A673 (cell line): ENCODE measurements around the gene PRR11. TPM values are rescaled to one million over a fixed set of nuclear protein-coding genes. Genes with fewer than 3 reads are reported as not detected.
"Not testable (repeated sequence)": the region's sequence is repeated elsewhere in the genome, so short reads cannot be mapped to it uniquely, and the experiment has no call there.

Experiments used
- BruUV-seq: library from RNA; stranded (reverse); fragments of 400-500 nt; replicated peaks from 2 replicates; lab custom pipeline; 2021; lab: Mats Ljungman, UMichigan
- CTCF ChIA-PET: fragments of 300-600 bp; sonication (Branson Sonifier 250); formaldehyde crosslinking; loops from one replicate; lab custom pipeline; 2022; ENCODE audit warnings: antibody characterized with exemption; lab: Charles Lee
- POLR2A ChIA-PET: fragments of 300-600 bp; sonication (Branson Sonifier 250); formaldehyde crosslinking; loops from one replicate; lab custom pipeline; 2022; ENCODE audit warnings: antibody characterized with exemption; ENCODE audit not compliant: low non-redundant PET; lab: Charles Lee
- DNase-seq: peaks from one replicate; pipeline ENCODE4 v3.0.0-alpha.2; 2015; ENCODE audit warnings: low spot score
- H3K27ac ChIP-seq: fragments of 200-600 bp; sonication (generic); 2 replicates; pipeline ENCODE4 v1.5.1; 2016; ENCODE audit warnings: mixed run types, low read depth, mild to moderate bottlenecking, mixed read lengths, antibody characterized with exemption, low read length; ENCODE audit not compliant: poor library complexity, severe bottlenecking
- H3K27me3 ChIP-seq: fragments of 200-600 bp; sonication (generic); replicated peaks from 2 replicates; pipeline ENCODE4 v1.6.1; 2017; ENCODE audit warnings: mixed run types, low read depth, mild to moderate bottlenecking, mixed read lengths, antibody characterized with exemption, low read length; ENCODE audit not compliant: insufficient read depth, poor library complexity
- H3K36me3 ChIP-seq: fragments of 200-600 bp; sonication (generic); 2 replicates; pipeline ENCODE4 v1.6.1; 2016; ENCODE audit warnings: mixed run types, mild to moderate bottlenecking, mixed read lengths, antibody characterized with exemption, low read length; ENCODE audit not compliant: insufficient read depth, poor library complexity, severe bottlenecking
- H3K4me1 ChIP-seq: fragments of 200-600 bp; sonication (generic); 2 replicates; pipeline ENCODE4 v1.6.1; 2017; ENCODE audit warnings: mixed run types, mild to moderate bottlenecking, mixed read lengths, antibody characterized with exemption, low read length; ENCODE audit not compliant: insufficient read depth, poor library complexity, severe bottlenecking
- H3K4me3 ChIP-seq: fragments of 200-600 bp; sonication (generic); 2 replicates; pipeline ENCODE4 v1.5.1; 2016; ENCODE audit warnings: low read depth, mixed run types, mild to moderate bottlenecking, mixed read lengths, low read length; ENCODE audit not compliant: poor library complexity, severe bottlenecking
- H3K9me3 ChIP-seq: fragments of 200-600 bp; sonication (generic); 2 replicates; pipeline ENCODE4 v1.6.1; 2016; ENCODE audit warnings: mixed run types, low read depth, mild to moderate bottlenecking, mixed read lengths, antibody characterized with exemption, low read length; ENCODE audit not compliant: poor library complexity, severe bottlenecking
- EZH2 ChIP-seq: fragments of 200-600 bp; sonication (generic); IDR thresholded peaks from 2 replicates; pipeline ENCODE4 v1.6.1; 2017; ENCODE audit warnings: borderline replicate concordance, low read depth, mild to moderate bottlenecking, mixed read lengths, antibody characterized with exemption, low read length; ENCODE audit not compliant: poor library complexity, severe bottlenecking
- intact Hi-C: fragments of 100-400 bp; cut with micrococcal nuclease; formaldehyde crosslinking; loops from one replicate; pipeline ENCODE4 v1.10.0; 2022; ENCODE audit not compliant: unreplicated experiment
- total RNA-seq: library from RNA; stranded (reverse); gene quantifications from 2 replicates; pipeline ENCODE4 v1.2.3, GENCODE V29; 2021
- TF ChIP-seq, protein P1 (sequence below): fragments of 300-800, 200-600 bp; sonication (generic); conservative IDR thresholded peaks from 2 replicates; pipeline ENCODE4 v1.5.1; 2017; ENCODE audit warnings: low read depth, mild to moderate bottlenecking, antibody characterized with exemption, low read length, moderate library complexity, mixed read lengths

The PRR11 gene
- total RNA-seq, 1 experiment from 2014 or later: 123 TPM

DNA sequence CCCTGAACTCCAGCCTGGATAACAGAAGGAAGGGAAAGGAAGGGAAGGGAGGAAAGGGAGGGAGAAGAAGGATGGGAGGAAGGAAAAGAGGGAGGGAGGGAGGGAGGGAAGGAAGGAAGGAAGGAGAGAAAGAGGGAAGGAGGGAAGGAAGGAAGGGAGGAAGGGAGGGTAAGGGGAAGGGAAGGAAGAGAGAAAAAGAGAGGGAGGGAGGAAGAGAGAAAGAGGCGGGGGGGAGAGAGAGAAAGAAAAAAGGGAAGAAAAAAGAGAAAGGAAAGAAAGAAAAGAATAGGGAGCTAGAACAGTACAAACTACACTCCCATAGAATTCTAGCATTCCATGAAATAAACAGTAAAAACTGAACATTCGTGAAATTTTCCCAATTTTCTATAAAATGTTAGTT, 25.7 kb upstream of the PRR11 start:
- no peaks in the 10 kb centered on the region for H3K4me1 ChIP-seq
- CTCF ChIA-PET: no interaction called here
- peaks cover 15% of the 10 kb centered on the region for H3K36me3 ChIP-seq
- no peak for TF ChIP-seq EZH2
- TF ChIP-seq, protein P1, sequence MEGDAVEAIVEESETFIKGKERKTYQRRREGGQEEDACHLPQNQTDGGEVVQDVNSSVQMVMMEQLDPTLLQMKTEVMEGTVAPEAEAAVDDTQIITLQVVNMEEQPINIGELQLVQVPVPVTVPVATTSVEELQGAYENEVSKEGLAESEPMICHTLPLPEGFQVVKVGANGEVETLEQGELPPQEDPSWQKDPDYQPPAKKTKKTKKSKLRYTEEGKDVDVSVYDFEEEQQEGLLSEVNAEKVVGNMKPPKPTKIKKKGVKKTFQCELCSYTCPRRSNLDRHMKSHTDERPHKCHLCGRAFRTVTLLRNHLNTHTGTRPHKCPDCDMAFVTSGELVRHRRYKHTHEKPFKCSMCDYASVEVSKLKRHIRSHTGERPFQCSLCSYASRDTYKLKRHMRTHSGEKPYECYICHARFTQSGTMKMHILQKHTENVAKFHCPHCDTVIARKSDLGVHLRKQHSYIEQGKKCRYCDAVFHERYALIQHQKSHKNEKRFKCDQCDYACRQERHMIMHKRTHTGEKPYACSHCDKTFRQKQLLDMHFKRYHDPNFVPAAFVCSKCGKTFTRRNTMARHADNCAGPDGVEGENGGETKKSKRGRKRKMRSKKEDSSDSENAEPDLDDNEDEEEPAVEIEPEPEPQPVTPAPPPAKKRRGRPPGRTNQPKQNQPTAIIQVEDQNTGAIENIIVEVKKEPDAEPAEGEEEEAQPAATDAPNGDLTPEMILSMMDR: no peak
- POLR2A ChIA-PET: interaction anchor here (0.6 kb wide), 1 partner anchor 16 kb away, joined by 14 read pairs; no protein-coding TSS in a partner anchor
- no peak for DNase-seq
- BruUV-seq: no TSS peak
- H3K27ac ChIP-seq: no peak overlapping the region
- no peaks in the 10 kb centered on the region for H3K9me3 ChIP-seq
- no peak overlapping the region for H3K4me3 ChIP-seq
- H3K27me3 ChIP-seq: no peaks in the 10 kb centered on the region
- intact Hi-C loops: no loop called here

DNA sequence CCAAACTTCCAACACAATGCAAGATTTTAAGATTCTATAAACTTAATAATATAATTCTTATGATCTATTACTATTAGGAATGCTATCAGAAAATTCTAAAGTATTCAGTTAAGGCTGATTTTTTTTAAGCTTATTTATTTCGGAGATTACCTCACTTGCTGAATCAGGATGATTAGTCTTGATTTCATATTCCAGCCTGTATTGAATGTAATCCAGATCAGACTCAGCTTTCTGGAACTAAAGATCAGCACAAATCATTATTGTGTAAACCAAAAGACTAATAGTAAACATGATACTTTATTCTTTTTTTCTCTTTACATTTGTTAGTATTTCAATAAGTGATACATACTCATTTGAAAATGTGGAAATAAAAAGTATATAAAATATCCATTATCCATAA, 24.4 kb upstream of the PRR11 start:
- DNase-seq: no peak
- BruUV-seq: no TSS peak
- no peak overlapping the region for H3K27ac ChIP-seq
- H3K27me3 ChIP-seq: no peaks in the 10 kb centered on the region
- CTCF ChIA-PET: no interaction called here
- no peaks in the 10 kb centered on the region for H3K4me1 ChIP-seq
- POLR2A ChIA-PET: no interaction called here
- TF ChIP-seq EZH2: no peak
- TF ChIP-seq, protein P1: no peak
- no peaks in the 10 kb centered on the region for H3K9me3 ChIP-seq
- H3K4me3 ChIP-seq: no peak overlapping the region
- peaks cover 15% of the 10 kb centered on the region for H3K36me3 ChIP-seq
- intact Hi-C loops: no loop called here

DNA sequence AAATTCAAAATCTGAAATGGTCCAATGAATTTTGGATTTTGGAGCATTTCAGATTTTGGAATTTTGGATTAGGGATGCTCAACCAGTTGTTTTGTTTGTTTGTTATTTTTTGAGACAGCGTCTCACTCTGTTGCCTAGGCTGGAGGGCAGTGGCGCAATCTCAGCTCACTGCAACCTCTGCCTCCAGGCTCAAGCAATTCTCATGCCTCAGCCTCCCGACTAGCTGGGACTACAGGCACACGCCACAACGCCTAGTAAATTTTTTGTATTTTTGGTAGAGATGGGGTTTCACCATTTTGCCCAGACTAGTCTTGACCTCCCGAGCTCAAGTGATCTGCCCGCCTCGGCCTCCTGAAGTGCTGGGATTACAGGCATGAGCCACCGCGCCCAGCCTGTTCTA, 17.2 kb upstream of the PRR11 start:
- DNase-seq, H3K4me3 ChIP-seq, intact Hi-C loops, POLR2A ChIA-PET, H3K27ac ChIP-seq, CTCF ChIA-PET, H3K27me3 ChIP-seq, H3K4me1 ChIP-seq, H3K9me3 ChIP-seq, BruUV-seq, H3K36me3 ChIP-seq: not testable (repeated sequence)

DNA sequence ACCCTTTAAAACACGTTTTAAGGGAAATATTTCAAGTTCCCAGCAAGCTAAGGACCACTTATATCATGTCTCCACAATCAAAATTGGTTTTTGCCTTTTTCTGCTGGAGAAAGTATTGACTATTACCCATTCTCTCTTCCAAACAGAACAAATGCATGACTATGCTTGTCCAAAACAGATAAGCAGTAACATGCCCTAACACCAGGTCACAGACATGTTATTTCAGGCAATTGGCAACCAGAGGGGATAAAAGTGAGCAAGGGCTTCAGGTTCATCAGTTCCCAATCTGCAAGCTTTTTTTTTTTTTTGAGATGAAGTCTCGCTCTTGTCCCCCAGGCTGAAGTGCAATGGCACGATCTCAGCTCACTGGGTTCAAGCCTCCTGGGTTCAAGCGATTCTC, 15.6 kb upstream of the PRR11 start:
- no TSS peak for BruUV-seq
- Histone ChIP-seq H3K27me3 (no peaks in the 10 kb centered on the region), H3K9me3 (no peaks in the 10 kb centered on the region), H3K27ac (no peak overlapping the region), H3K4me1 (no peaks in the 10 kb centered on the region), H3K36me3 (peaks cover 4% of the 10 kb centered on the region), H3K4me3 (no peak overlapping the region)
- POLR2A ChIA-PET: interaction anchor here (0.6 kb wide), 1 partner anchor 14 kb away, joined by 3 read pairs; no protein-coding TSS in a partner anchor
- TF ChIP-seq EZH2: no peak
- no peak for DNase-seq
- CTCF ChIA-PET: no interaction called here
- intact Hi-C loops: no loop called here
